NCI-H2171 (cell line): ENCODE results near the gene NPAS4.
A peak's percentile ranks its signal among the peaks of the same experiment; 100 is the strongest.
"Not testable (repeated sequence)": the region's sequence is repeated elsewhere in the genome, so short reads cannot be mapped to it uniquely, and the experiment has no call there.

Experiments
- DNase-seq: peaks from one replicate; lab custom pipeline; 2025; lab: John Stamatoyannopoulos, UW

The NPAS4 gene

GRCh38 chr11:66457826-66458225 is 37.0 kb downstream of the NPAS4 start:
- DNase-seq: no peak

- no peak for DNase-seq
Measured at GRCh38 chr11:66459138-66459778, 38.4 kb downstream of the NPAS4 start.

GRCh38 chr11:66462010-66462409 is 41.2 kb downstream of the NPAS4 start:
- no peak for DNase-seq

GRCh38 chr11:66462911-66463310 is 42.1 kb downstream of the NPAS4 start:
- DNase-seq: no peak

GRCh38 chr11:66464116-66464515 is 43.3 kb downstream of the NPAS4 start:
- not testable (repeated sequence) for DNase-seq

- DNase-seq: no peak
Measured at GRCh38 chr11:66464916-66465315, 44.1 kb downstream of the NPAS4 start.

GRCh38 chr11:66465373-66466224 is 44.8 kb downstream of the NPAS4 start:
- DNase-seq: no peak

- DNase-seq: peak; percentile 88
Measured at GRCh38 chr11:66466225-66467033, 45.6 kb downstream of the NPAS4 start, which contains the start of gene PELI3. PELI3 (plus strand) TSS chr11:66466905; CDS start chr11:66468129, 1,224 bp downstream.

- DNase-seq: peak; percentile 42
Measured at GRCh38 chr11:66467034-66467659, 46.3 kb downstream of the NPAS4 start.

- no peak for DNase-seq
Measured at GRCh38 chr11:66467756-66468155, 46.9 kb downstream of the NPAS4 start.

GRCh38 chr11:66468691-66469090 is 47.9 kb downstream of the NPAS4 start:
- no peak for DNase-seq

- DNase-seq: no peak
Measured at GRCh38 chr11:66469441-66469840, 48.6 kb downstream of the NPAS4 start.

GRCh38 chr11:66470015-66470414 is 49.2 kb downstream of the NPAS4 start:
- no peak for DNase-seq

GRCh38 chr11:66471142-66471541 is 50.3 kb downstream of the NPAS4 start:
- no peak for DNase-seq

- no peak for DNase-seq
Measured at GRCh38 chr11:66472054-66472453, 51.2 kb downstream of the NPAS4 start.

GRCh38 chr11:66473167-66473566 is 52.3 kb downstream of the NPAS4 start:
- no peak for DNase-seq

- DNase-seq: no peak
Measured at GRCh38 chr11:66473608-66474515, 53.0 kb downstream of the NPAS4 start.

GRCh38 chr11:66475349-66476172 is 54.7 kb downstream of the NPAS4 start:
- no peak for DNase-seq
